IPS-20b (cell line): Measurements from ENCODE around the gene MSL3.
A peak's percentile ranks its signal among the peaks of the same experiment; 100 is the strongest.

ENCODE experiments used
- H3K27ac ChIP-seq: one replicate; pipeline ENCODE4 v1.5.1; 2013; ENCODE audit warnings: low read length
- H3K27me3 ChIP-seq: 2 replicates; pipeline ENCODE4 v1.6.1; 2013; ENCODE audit warnings: mild to moderate bottlenecking, low read length, inconsistent platforms; ENCODE audit not compliant: insufficient read depth
- H3K36me3 ChIP-seq: 2 replicates; pipeline ENCODE4 v1.6.1; 2013; ENCODE audit warnings: low read depth, mild to moderate bottlenecking, inconsistent platforms, low read length, moderate library complexity; ENCODE audit not compliant: insufficient read depth
- H3K4me1 ChIP-seq: 2 replicates; pipeline ENCODE4 v1.6.1; 2013; ENCODE audit warnings: mild to moderate bottlenecking, control low read depth, inconsistent platforms, low read length, moderate library complexity; ENCODE audit not compliant: insufficient read depth
- H3K4me3 ChIP-seq: 2 replicates; pipeline ENCODE4 v1.5.1; 2013; ENCODE audit warnings: mild to moderate bottlenecking, low read length, inconsistent platforms
- H3K9ac ChIP-seq: 2 replicates; pipeline ENCODE4 v1.6.1; 2013; ENCODE audit warnings: low read depth, mild to moderate bottlenecking, inconsistent platforms, low read length, moderate library complexity
- H3K9me3 ChIP-seq: 2 replicates; pipeline ENCODE4 v1.6.1; 2013; ENCODE audit warnings: mild to moderate bottlenecking, low read depth, low read length, inconsistent platforms; ENCODE audit not compliant: insufficient read depth

MSL3 gene, protein sequence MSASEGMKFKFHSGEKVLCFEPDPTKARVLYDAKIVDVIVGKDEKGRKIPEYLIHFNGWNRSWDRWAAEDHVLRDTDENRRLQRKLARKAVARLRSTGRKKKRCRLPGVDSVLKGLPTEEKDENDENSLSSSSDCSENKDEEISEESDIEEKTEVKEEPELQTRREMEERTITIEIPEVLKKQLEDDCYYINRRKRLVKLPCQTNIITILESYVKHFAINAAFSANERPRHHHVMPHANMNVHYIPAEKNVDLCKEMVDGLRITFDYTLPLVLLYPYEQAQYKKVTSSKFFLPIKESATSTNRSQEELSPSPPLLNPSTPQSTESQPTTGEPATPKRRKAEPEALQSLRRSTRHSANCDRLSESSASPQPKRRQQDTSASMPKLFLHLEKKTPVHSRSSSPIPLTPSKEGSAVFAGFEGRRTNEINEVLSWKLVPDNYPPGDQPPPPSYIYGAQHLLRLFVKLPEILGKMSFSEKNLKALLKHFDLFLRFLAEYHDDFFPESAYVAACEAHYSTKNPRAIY

DNA sequence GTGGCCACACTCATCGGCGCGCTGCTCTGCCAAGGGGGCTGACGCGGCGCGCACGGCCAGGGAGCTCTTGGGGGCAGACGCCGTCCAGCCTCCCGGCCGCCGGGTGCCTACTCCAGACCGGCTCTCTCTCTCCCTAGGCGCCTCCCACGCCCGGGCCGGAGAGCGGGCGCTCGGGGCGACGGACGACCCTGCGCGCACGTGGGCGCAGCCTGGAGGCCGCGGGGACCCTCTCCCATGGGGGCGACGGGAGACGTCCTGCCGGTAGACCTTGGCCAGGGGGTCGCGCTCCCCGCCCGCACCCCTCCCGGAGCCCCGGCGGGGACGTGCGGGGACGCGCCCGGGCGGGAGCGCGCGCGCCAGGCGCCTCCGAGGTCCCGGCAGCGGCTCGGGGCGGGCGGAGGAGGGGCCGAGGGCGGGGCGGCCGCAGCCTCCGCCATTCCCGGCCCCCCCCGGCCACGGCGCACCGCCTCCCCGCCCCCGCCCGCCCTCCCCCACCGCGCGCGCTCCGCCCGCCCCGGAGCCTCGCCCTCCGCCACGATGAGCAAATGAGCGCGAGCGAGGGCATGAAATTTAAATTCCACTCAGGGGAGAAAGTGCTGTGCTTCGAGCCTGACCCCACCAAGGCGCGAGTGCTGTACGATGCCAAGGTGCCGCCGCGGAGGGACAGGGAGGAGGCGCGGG is at the start of gene MSL3:
Gene MSL3, plus strand, starts transcription at position 519 of the 681 bp plus-strand sequence. Its CDS starts 27 bp downstream, at position 546.
- Histone ChIP-seq H3K36me3 (peaks cover 18% of the 10 kb centered on the region), H3K9me3 (no peaks in the 10 kb centered on the region), H3K27me3 (peaks cover 14% of the 10 kb centered on the region), H3K4me1 (no peaks in the 10 kb centered on the region), H3K4me3 (peak within 1 kb of the TSS; percentile 88), H3K27ac (peak within 1 kb of the TSS; percentile 74), H3K9ac (peak within 1 kb of the TSS; percentile 80; the same call in 1 of the 2 replicates)

DNA sequence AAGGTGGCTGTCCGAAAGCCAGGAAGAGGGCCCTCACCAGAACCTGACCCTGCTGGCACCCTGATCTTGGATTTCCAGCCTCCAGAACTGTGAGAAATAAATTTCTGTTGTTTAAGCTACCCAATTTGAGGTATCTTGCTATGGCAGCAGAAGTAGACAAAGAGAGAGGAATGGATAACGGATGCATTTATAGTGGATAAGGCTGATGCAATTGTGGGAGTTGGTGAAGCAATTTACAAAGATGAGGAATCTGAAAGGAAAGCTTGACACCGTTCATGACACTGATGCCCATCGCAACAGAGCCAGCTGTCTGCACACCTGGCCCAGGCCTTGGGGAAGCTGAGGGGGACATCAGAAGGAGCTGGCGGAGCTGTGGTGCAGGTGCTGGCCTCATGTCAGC is 35.7 kb upstream of the MSL3 start:
- no peaks in the 10 kb centered on the region for H3K4me1 ChIP-seq
- H3K9me3 ChIP-seq: no peaks in the 10 kb centered on the region
- H3K9ac ChIP-seq: no peak overlapping the region
- no peaks in the 10 kb centered on the region for H3K36me3 ChIP-seq
- no peak overlapping the region for H3K4me3 ChIP-seq
- no peaks in the 10 kb centered on the region for H3K27me3 ChIP-seq
- H3K27ac ChIP-seq: no peak overlapping the region

DNA sequence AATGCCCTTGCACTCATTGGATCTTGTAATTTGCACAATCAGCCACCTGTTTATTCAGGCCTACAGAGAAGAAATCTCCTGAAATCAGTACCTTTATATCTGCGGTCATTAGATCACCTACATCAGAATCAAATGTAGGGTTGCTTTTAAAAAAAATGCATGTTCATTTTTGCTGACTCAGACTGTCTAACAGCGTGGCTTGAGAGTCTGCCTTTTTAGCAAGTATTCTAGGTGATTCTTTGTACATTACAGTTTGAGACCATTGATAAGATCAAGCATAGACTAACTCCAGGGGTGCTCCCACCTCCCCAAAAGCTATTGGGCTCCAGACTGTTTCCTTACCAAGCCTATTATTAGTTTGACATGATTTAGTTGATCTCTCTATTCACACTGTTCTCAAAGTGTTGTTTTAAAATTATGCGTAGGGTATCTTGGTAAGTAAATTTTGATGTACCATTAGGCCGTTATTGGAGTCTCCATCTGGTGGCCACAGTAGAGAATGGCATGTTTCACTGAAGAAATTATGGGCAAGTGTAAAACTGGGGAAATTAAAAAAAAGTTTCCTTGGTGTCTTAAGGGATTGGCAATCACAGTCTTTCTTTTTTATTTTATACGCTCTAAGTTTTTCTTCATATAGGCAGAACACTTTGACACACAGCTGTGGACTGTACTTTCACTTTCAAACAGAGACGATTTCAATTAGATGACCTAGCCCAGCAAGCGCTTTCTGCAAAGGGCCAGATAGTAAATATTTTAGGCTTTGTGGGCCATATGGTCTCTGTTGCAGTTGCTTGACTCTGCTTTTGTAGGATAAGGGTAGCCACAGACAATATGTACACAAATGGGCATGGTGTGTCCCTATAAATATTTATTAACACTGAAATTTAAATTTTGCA is 33.7 kb upstream of the MSL3 start:
- H3K9me3 ChIP-seq: no peaks in the 10 kb centered on the region
- no peaks in the 10 kb centered on the region for H3K4me1 ChIP-seq
- H3K9ac ChIP-seq: no peak overlapping the region
- H3K4me3 ChIP-seq: no peak overlapping the region
- H3K36me3 ChIP-seq: no peaks in the 10 kb centered on the region
- H3K27me3 ChIP-seq: no peaks in the 10 kb centered on the region
- H3K27ac ChIP-seq: no peak overlapping the region

DNA sequence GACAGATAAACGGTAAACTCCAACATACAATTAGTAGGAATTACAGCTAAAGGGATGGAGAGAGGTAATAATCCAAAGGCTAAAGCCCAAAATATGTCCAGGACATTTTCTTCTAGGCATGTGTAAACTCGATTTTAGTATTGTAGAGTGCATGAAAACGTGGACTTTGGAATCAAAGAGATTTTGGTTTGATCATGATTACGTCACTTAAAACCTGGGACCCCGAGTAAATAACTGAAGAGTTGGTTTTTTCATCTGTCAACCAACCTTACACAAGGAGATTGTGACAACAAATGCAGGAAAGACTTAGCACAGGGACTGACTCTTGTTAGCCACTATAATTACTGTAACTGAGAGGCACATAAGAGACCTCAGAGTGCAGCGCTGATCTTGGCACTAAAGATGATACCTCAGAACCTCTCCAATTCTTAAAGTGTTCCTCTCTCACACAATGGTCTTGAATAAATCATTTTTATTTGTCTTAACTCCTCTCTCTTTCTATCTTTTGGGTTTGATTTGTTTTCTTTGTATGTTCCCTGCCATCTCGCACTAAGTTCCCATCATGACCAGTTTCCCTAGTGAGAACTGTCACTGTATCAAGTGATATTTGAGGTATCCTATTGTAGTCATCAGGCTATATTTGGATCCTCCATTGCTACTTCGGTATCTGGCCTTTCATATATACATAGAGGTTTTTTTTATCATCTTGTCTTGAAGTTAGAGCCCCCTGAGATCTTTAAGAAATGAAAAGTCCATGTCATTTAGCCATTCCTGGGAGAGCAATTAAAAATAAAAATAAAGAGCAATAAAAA is 32.2 kb upstream of the MSL3 start:
- no peaks in the 10 kb centered on the region for H3K4me1 ChIP-seq
- H3K27ac ChIP-seq: no peak overlapping the region
- H3K4me3 ChIP-seq: no peak overlapping the region
- no peaks in the 10 kb centered on the region for H3K27me3 ChIP-seq
- no peaks in the 10 kb centered on the region for H3K9me3 ChIP-seq
- no peak overlapping the region for H3K9ac ChIP-seq
- H3K36me3 ChIP-seq: no peaks in the 10 kb centered on the region

- no peak overlapping the region for H3K27ac ChIP-seq
- H3K36me3 ChIP-seq: no peaks in the 10 kb centered on the region
- H3K9me3 ChIP-seq: no peaks in the 10 kb centered on the region
- H3K27me3 ChIP-seq: no peaks in the 10 kb centered on the region
- no peak overlapping the region for H3K4me3 ChIP-seq
- H3K4me1 ChIP-seq: no peaks in the 10 kb centered on the region
- H3K9ac ChIP-seq: no peak overlapping the region
Observed at GRCh38 chrX:11728556-11728955, 29.5 kb upstream of the MSL3 start.

GRCh38 chrX:11733614-11734013 is 24.4 kb upstream of the MSL3 start:
- H3K9ac ChIP-seq: no peak overlapping the region
- H3K4me3 ChIP-seq: no peak overlapping the region
- no peak overlapping the region for H3K27ac ChIP-seq
- H3K27me3 ChIP-seq: no peaks in the 10 kb centered on the region
- H3K4me1 ChIP-seq: no peaks in the 10 kb centered on the region
- H3K36me3 ChIP-seq: no peaks in the 10 kb centered on the region
- no peaks in the 10 kb centered on the region for H3K9me3 ChIP-seq

DNA sequence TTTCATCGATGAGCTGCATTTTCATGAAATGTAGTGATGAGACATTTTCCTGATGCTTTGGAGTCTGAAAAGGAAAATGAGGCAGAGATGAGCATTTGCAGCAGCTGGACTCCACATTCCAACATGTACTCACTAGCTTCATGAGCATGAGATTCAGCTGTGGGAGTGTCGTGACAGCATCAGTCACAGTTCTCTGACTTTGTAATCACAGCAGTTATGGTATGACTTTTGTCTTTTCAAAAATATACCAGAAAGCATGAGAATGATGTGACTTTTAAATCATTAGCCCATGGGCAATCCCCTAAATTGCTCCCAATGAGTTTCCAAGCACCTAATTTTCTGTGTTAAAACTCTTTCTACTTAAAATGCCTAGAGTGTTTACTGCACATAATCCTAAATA is 18.3 kb upstream of the MSL3 start:
- H3K27me3 ChIP-seq: no peaks in the 10 kb centered on the region
- no peak overlapping the region for H3K27ac ChIP-seq
- no peaks in the 10 kb centered on the region for H3K4me1 ChIP-seq
- no peak overlapping the region for H3K9ac ChIP-seq
- no peaks in the 10 kb centered on the region for H3K36me3 ChIP-seq
- no peaks in the 10 kb centered on the region for H3K9me3 ChIP-seq
- H3K4me3 ChIP-seq: no peak overlapping the region

DNA sequence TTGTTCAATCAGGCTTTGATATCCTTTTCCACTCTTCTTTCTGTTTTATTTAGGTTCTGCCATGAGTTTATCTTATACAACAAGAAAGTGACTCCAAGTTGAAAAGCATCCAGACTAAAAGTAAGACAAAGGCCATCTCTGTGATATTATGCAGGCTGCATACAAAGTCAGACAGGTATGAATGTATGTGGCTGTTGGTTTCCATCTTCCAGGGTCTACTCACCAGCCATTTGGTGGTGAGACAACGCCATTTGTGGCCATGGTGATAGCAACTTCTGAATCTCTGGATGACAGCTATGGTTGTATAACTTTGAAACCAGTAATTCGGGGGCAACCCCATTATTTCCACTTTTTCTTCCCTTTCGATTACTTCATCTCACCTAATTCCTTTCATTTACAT is 17.2 kb upstream of the MSL3 start:
- H3K27ac ChIP-seq: no peak overlapping the region
- no peaks in the 10 kb centered on the region for H3K4me1 ChIP-seq
- no peaks in the 10 kb centered on the region for H3K9me3 ChIP-seq
- H3K27me3 ChIP-seq: no peaks in the 10 kb centered on the region
- no peak overlapping the region for H3K9ac ChIP-seq
- no peak overlapping the region for H3K4me3 ChIP-seq
- H3K36me3 ChIP-seq: no peaks in the 10 kb centered on the region

DNA sequence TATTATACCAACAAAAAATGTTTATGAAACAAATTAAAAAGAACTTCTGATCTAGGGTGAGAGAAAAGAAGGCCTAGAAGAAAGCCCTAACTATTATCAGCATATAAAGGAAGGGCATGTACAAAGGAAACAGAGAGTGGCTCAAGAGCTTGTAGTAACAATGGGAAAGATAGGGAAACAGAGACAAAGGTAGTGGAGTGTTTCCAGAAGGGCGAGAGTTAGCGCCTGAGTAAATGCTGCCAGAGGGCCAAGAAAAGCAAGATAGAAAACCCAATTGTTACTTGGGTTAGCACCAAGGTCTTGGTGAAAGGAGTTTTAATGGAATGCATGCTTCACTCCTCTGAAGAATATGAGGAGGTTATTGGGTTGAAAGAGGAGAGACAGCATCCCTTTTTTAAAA is 16.5 kb upstream of the MSL3 start:
- Histone ChIP-seq H3K9ac (no peak overlapping the region), H3K27me3 (no peaks in the 10 kb centered on the region), H3K27ac (no peak overlapping the region), H3K9me3 (no peaks in the 10 kb centered on the region), H3K4me1 (no peaks in the 10 kb centered on the region), H3K4me3 (no peak overlapping the region), H3K36me3 (no peaks in the 10 kb centered on the region)

GRCh38 chrX:11745881-11746280 is 12.2 kb upstream of the MSL3 start:
- H3K9me3 ChIP-seq: no peaks in the 10 kb centered on the region
- no peak overlapping the region for H3K4me3 ChIP-seq
- H3K9ac ChIP-seq: no peak overlapping the region
- H3K27me3 ChIP-seq: no peaks in the 10 kb centered on the region
- no peaks in the 10 kb centered on the region for H3K36me3 ChIP-seq
- no peaks in the 10 kb centered on the region for H3K4me1 ChIP-seq
- no peak overlapping the region for H3K27ac ChIP-seq

DNA sequence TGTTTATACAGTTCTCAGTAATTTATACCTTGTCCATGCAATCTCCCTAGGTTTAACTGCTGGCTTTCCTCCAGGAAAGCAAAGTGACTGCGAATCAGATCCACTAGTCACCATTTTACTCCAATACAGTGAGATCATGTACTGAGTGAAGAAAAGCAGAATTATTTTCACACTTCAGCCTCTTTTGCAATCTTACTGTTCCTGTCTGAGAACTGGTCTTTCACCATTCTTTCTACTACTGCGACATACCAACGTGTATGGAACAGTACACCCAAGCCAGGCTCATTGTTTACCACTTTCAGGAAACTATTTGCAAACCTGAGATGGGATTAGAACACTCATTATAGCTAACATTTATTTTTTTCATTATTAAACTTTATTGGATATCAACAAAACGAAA is 8.0 kb upstream of the MSL3 start:
- Histone ChIP-seq H3K27me3 (no peaks in the 10 kb centered on the region), H3K9me3 (no peaks in the 10 kb centered on the region), H3K4me3 (no peak overlapping the region), H3K27ac (no peak overlapping the region), H3K9ac (no peak overlapping the region), H3K4me1 (no peaks in the 10 kb centered on the region), H3K36me3 (no peaks in the 10 kb centered on the region)
